Erythroblast (primary cell): ENCODE results near the gene TSTD2.

Experiments
- GATA1 ChIP-seq: IDR thresholded peaks from 2 replicates; pipeline ENCODE4 v1.6.1; 2011; ENCODE audit warnings: low read depth, mild to moderate bottlenecking, control low read depth, low read length, moderate library complexity
- POLR2A ChIP-seq: IDR thresholded peaks from 2 replicates; pipeline ENCODE4 v1.6.1; 2011; ENCODE audit warnings: mild to moderate bottlenecking, low read length

DNA sequence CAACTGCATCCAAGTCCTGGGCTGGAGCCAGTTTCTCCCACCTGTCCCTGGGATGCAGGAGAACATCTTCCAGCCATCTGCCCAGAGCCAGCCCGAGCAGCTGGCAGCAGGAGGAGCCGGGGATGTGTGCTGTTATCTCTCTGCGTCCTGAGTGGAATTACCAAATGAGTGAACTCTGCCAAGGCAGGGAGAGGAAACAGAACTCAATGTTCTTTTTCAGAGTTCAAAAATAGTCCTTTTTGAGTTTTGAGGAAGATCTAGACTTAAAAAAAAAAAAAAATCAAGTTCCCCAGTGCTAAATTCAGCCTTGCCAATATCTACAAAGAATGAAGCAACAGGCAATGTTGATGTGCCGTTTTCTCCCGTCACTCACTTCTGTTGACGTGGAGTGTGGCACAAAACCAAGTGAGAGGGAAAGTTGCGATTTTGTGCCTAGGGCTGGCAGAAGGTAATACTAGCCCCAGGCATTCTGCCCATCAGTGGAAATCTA, 75.5 kb downstream of the TSTD2 start:
- TF ChIP-seq POLR2A (no peak), GATA1 (no peak)
